GM19238 (cell line): ENCODE measurements around the gene MMD.
A peak's percentile ranks its signal among the peaks of the same experiment; 100 is the strongest.
"Not testable (repeated sequence)": the region's sequence is repeated elsewhere in the genome, so short reads cannot be mapped to it uniquely, and the experiment has no call there.

Source experiments
- DNase-seq: peaks from one replicate; pipeline ENCODE4 v3.0.0; 2011; ENCODE audit warnings: low spot score; ENCODE audit not compliant: insufficient read length

Gene MMD

DNA sequence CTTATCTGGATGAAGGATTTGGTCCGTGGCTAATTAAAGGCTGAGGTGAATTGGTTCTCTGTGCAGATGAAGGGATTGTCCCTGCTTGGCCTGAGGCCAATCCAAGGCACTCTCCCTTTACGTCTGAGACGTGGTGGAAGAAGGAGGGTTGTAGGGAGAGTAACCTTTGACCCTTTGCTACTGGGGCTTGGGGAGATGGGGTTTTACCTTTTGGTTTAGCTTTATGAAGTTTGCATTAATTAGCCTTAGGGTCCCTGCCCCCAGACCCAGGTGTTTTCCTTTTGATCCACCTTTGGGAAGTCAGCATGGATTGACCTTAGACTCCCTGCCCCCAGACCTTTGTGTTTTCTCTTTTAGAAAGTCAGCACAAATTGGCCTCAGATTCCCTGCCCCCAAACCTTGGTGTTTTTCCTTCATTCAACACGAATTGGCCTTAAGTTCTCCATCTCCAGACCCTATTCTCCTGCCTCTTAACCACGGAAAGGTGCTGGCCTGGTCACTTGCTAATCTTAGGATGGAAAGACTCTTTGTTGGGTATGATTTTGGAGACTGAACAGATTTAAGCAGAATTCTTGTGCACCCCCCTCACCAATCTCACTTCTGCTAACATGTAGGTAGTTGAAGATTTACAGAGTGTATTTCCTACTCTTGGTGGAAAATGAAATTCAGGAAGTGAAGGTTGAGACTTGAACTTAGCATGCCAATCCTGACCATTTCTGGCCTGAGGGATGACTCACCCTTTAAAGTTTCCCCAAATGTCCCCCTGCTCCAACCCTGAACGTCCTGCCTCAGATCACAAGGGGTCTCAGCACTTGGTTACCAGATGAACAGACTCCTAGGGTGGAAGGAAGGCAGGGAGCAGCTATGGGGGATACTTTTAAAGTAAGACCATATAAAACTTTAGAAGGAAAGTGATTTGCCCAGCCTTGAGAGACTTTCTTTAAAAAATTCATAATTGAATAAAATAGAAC, 23.1 kb upstream of the MMD start:
- DNase-seq = no peak

DNA sequence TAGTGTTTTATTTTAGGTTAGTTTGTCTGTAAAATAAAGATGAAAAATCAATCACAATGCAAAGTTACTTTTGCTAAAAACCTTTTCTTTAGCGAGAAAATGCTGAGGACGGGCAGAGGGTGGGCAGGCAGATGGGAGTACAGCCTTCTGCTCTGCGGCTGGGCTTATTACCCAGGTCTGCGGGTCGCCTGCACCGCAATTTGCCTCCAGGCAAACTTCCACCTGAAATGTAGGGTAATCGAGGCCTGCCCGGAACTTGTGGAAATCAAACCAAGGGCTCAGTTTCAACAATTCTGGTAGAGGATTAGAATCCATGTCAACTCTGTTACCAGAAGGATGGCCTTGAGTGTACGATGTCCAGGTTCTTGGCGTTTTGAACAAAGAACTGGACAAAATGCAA, 22.3 kb upstream of the MMD start:
- no peak for DNase-seq

GRCh38 chr17:55442953-55443683, 21.5 kb upstream of the MMD start:
- DNase-seq = no peak

DNA sequence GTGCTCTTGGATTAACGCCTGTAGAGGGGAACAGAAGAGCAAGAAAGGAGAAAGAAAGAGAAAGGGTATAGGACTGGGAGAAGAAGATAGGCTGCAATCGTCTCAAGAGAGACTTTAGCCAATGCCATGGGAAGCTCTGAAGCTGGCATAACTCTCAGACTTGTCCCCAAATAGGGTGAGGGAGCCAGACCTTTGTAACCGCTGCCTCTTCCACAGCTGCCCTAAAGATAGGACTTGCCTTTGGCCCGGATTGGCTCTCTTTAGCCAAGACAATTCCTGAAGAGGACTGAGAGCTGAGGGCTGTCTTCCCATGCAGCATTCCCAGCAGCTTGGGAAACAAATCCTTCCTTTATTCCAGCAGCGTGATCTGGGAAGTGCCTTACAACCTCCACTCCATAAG, 20.8 kb upstream of the MMD start:
- DNase-seq = no peak

DNA sequence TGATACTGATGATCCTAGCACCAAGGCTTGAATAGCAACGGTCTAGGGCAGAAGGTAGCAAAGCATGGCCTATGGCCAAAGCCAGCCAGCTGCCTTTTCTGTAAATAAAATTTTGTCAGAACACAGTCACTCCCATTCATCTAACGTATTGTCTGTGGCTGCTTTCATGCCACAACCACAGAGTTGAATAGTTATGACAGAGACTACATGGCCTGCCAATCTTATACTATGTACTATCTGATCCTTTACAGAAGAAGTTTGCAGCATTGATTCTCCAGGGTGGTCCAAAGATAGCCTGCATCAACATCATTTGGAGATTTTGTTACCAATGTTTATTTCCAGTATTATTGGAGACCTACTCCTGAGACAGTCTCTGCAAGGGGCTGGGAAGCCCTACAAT, 19.9 kb upstream of the MMD start:
- no peak for DNase-seq

DNA sequence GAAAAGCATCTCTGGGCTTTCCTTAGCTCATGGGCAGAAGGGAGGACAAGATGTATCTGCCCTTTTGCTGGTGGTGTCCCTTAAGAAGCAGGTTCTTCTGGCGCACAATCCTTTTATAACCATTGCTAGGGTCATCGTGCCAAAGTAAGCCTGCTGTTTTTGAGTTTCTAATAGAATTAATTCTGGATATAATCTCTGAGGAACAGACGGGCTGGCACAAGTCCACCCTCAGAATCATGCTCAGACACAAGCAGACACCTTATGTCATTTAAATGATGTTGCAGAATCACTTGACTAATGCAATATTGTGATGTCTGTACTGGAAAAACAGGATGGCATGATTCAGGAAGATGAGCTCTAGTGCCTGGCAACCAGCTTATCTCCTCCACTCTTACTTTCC, 18.8 kb upstream of the MMD start:
- DNase-seq = no peak

GRCh38 chr17:55437159-55437605, 15.5 kb upstream of the MMD start:
- DNase-seq = peak; percentile 51

DNA sequence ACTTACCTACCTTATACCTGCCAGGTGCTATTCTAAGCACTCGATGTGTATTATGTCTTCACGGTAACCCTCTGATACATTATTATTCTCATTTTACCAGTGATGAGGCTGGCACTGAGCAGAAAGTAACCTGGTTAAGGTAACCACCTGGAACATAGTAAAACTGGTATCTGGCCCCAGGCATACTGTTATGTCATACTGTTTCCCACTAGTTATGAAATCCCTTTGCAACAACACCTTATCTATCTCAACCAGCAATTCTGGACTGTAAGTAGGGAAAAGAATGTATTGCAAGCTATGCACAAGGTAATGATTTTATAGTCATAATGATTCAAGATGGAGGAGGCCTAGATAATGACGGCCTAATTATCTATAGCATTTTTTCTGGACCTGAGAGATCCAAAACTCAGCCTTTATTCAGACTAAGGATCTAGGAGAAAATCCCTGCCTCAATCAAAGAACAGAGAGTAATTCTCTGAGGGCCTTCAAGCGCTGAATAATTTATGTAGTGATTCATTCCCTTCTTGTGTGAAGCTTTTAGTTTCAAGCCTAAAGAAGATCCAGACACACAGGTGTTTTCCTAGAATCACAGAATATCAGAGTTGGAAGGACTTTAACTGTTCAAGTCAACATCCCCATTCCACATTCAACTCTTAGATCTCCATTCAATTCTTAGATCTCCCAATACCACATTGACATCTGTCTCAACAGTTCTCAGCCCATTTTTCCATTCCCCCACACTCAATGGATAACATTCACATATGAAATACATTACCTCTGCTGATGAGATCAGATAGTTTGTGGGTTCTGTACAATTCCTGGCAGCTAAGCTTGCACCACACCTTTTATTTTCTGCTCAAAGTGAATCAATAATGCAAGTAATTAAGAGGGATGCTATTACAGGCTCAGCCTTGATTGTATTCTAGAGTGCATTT, 14.9 kb upstream of the MMD start:
- DNase-seq = no peak

- no peak for DNase-seq
Observed at GRCh38 chr17:55435408-55435807, 13.8 kb upstream of the MMD start.

DNA sequence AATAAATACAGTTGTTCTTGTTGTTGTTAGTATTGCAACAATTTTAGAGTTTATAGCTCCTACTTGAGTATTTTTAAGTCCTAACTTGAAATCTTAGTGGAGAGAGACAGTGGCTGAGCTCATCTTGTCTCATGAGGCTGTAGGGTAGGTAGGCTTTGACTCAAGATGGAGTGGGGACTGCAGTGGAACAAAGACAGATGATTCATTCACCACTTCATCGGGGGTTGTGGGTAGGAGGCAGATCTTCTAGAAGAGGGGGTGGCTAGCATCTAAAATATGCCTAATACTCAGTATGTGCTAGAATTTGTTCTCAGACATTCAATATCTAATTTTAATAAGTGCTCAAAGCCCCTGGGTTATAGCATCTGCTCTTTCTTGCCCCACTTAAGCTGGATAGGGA, 13.1 kb upstream of the MMD start:
- DNase-seq = no peak

DNA sequence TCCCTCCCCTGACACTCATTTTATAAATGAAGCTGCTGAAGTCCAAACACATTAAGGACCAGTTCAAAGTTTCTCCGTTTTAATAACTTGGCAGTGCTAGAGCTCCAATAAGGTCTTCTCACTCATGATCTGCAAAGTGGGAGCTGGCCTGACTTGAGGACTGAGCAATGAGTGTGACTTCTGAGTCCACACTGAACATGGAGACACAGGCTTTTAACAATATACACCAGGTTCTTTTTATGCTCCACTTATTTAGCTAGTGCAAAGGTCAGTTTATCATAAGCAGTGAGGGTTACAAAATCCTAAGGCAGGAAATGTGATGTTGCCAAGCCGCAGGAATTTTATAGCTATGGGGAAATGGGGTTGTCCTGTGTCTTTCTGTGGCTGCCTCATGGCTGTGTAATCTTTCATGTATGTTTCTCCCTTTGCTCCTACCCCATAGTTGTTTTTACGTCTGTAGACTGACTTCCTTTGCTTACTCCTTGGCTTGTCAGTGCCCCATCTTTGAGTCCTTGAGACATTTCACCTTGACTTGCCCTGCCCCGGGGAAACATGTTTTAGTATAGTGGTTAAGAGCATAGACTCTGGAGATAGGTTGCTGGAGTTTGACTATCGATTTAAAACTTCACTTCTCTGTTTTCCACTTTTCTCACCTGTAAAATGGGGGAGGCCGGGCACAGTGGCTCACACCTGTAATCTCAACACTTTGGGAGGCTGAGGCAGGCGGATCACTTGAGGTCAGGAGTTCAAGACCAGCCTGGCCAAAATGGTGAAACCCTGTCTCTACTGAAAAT, 12.2 kb upstream of the MMD start:
- no peak for DNase-seq

DNA sequence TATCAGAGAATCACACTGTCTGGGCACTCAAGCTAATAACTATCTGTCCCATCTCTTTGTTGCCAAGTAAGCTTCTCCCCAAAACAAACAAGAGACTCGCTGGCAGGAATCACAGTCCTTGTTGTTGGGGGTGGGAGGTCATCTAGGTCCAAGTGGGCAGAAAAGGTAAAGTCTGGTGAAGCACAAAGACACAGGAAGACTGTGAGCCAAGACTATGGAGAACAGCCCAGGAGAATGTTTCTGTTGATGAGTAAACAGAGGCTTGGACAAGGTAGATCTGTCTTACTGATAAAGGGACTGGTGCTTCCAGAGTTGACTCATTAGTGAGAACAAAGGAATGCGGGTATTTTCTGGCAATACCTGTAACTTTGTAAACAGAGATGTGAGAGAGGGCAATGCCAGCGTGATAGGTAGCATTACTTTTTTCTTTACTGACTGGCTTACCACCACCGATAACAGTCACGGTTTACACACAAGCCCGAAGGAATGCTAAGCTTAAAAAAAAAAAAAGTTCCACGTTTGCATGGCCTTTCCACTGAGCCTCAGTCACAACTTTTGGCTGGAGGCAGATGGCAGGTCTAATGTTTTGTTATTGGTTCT, 11.5 kb upstream of the MMD start:
- no peak for DNase-seq

- DNase-seq = no peak
Observed at GRCh38 chr17:55432358-55433028, 10.9 kb upstream of the MMD start.

DNA sequence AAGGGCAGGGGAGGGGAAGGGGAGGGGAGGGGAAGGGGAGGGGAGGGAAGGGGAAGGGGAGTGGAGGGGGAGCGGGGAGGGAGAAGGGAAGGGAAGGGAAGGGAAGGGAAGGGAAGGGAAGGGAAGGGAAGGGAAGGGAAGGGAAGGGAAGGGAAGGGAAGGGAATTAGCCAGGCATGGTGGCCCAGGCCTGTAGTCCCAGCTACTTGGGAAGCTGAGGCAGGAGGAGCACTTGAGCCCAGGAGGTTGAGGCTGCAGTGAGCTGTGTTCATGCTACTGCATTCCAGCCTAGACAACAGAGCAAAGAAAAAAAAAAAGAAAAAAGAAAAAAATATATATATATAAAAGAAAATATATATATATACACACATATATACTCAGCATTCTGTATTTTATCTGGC, 10.3 kb upstream of the MMD start:
- DNase-seq = not testable (repeated sequence)

GRCh38 chr17:55430541-55431288, 9.1 kb upstream of the MMD start:
- no peak for DNase-seq

DNA sequence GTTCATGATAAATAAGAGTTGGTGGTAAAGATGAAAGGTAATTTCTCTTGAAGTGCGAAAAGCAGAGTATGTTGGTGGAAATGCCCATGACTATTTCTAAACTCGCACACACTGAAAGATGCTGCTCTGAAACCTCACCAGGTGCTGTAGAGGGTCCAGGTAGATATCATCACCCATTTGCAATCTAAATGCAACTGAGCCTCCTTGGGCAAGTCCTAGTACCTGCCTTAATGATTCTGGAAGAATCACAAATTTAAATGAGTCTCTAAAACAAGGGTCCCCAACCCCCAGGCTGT, 5.9 kb upstream of the MMD start:
- DNase-seq = no peak

DNA sequence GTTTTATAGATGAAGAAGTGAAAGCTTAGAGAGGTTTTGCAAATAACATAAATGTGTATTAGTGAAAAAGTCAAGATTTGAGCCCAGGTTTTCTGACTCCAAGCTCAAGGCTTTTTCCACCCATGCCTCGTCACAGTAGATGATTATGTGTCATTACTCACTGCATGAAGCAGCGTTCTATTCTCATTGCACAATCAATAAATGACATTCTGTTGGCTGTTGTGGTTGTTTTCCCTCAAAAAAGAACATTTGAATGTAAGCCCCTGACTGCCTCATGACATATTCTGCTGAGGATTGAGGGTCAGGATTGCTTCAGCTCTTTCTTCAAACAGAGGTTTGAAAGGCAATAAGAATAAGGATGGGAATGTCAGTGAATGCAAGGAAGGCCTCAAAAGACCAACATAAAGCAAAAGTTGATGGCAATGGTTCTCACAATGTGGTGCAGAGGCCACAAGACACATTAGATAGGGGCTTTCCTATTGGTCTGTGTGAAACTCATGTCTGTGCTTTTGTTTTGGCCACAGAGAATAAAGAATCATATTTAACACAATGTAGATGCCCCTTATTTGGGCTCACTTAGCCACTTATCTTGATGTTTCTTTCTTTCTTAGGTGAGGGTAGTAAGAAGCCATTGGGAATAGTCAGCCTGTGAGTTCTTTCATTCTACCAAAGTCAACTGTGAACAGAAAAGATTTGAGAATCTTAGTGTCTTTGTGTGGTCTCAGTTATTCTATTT, 5.4 kb upstream of the MMD start:
- no peak for DNase-seq

- DNase-seq = no peak
Observed at GRCh38 chr17:55424893-55425540, 3.4 kb upstream of the MMD start.
